Measurements from ENCODE around the gene TESK2. TPM values are rescaled to one million over a fixed set of nuclear protein-coding genes. Genes with fewer than 3 reads are reported as not detected.

Gene TESK2
- total and polyA plus RNA-seq, 2 of the 13 experiments (the other 11 are each of a cell fraction or from before 2014, with no cell fraction given), result 5.5 to 9.6 TPM

DNA sequence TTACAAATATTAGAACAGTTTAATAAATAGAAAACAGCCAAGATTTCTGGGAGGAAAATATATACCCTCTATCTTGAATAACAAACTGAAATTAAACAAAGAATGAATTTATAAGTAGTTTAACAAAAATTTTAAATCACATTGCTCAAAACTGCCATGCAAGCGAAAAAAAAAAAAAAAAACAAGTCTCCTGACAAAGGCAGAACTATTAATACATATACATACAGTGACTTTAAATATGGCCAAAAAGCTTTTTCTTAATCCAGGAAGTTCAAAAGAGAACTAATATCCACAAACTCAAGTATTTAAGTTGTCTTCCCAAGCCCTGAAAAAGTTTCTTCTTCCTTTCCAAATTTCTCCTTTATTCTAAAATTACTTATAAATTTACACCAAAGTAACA, 87.2 kb downstream of the TESK2 start:
- H3K27me3 ChIP-seq (ENCODE audit: control insufficient read depth in 1 of 2, insufficient read depth in 2 of 2, low read length in 2 of 2), result no peaks in the 10 kb centered on the region
- H3K79me2 ChIP-seq (ENCODE audit: insufficient read depth, low read length), result no peaks in the 10 kb centered on the region
- H3K36me3 ChIP-seq (replicated peaks in 1 of 2; ENCODE audit: control insufficient read depth in 1 of 2, insufficient read depth in 2 of 2, low read length in 2 of 2), result no peaks in the 10 kb centered on the region
- H3K4me3 ChIP-seq (replicated peaks in 1 of 3; ENCODE audit: insufficient read depth in 1 of 3, low read depth in 2 of 3, low read length in 3 of 3), result no peak overlapping the region
- H3K4me2 ChIP-seq (ENCODE audit: low read depth, low read length), result no peak overlapping the region
- no peak overlapping the region for H3K27ac ChIP-seq (ENCODE audit: extremely low read length, insufficient read depth, low read length)
- no peak for DNase-seq (ENCODE audit: low spot score)
- BruUV-seq (replicated peaks), result no TSS peak
- H3K4me1 ChIP-seq (ENCODE audit: insufficient read depth, low read length), result peaks cover 35% of the 10 kb centered on the region
- no peak for FAIRE-seq
- H4K20me1 ChIP-seq (ENCODE audit: insufficient read depth, low read length), result no peaks in the 10 kb centered on the region
- H3K9ac ChIP-seq (ENCODE audit: insufficient read depth, low read depth, low read length), result no peak overlapping the region
- 95% methylated on average over 1 of the region's 1 CpG for WGBS (ENCODE audit: low lambda C conversion rate)
- intact Hi-C loops (cut with micrococcal nuclease; ENCODE audit: unreplicated experiment), result no loop called here
- in situ Hi-C loops (cut with HindIII; ENCODE audit: extremely low pct_ligation_motif_present, low pct_unique_long_range_greater_than_20kb), result no loop called here
- no peaks in the 10 kb centered on the region for H3K9me3 ChIP-seq (ENCODE audit: low read length)
- POLR2A ChIA-PET, result no interaction called here
- H2AFZ ChIP-seq (ENCODE audit: low read length), result no peak overlapping the region
- CTCF ChIA-PET (ENCODE audit: low intra/inter-chr PET ratio, low total read pairs), result no interaction called here
- no peak for ATAC-seq
- TF ChIP-seq SRSF9 (IDR thresholded peaks at IDR 0.05; ENCODE audit: borderline replicate concordance, insufficient read depth, low read depth, low read length, poor library complexity, severe bottlenecking) (no peak), ARNTL (CRISPR knock-in tag; IDR thresholded peaks at IDR 0.05) (no peak), ZNF660 (CRISPR knock-in tag; IDR thresholded peaks at IDR 0.05; ENCODE audit: borderline replicate concordance, low read depth) (no peak), PBX2 (CRISPR knock-in tag; IDR thresholded peaks at IDR 0.05) (no peak), ZNF572 (CRISPR knock-in tag; IDR thresholded peaks at IDR 0.05) (no peak), NCOA1 (CRISPR knock-in tag; IDR thresholded peaks at IDR 0.05) (no peak), ZNF775 (CRISPR knock-in tag; IDR thresholded peaks at IDR 0.05; ENCODE audit: borderline replicate concordance) (no peak), NBN (conservative IDR thresholded peaks at IDR 0.05) (no peak), TEAD2 (CRISPR knock-in tag; IDR thresholded peaks at IDR 0.05) (no peak), ZNF574 (CRISPR knock-in tag; IDR thresholded peaks at IDR 0.05) (no peak), ZNF496 (CRISPR knock-in tag; IDR thresholded peaks at IDR 0.05; ENCODE audit: insufficient replicate concordance) (no peak), KDM4B (CRISPR knock-in tag; IDR thresholded peaks at IDR 0.05) (no peak), HDAC2 (CRISPR knock-in tag; IDR thresholded peaks at IDR 0.05) (no peak), MAFF (IDR thresholded peaks at IDR 0.05; ENCODE audit: low read depth, low read length) (0 out of 2 replicates have a peak, but pooled peaks have one; percentile 39)
- TF ChIP-seq, protein P1, sequence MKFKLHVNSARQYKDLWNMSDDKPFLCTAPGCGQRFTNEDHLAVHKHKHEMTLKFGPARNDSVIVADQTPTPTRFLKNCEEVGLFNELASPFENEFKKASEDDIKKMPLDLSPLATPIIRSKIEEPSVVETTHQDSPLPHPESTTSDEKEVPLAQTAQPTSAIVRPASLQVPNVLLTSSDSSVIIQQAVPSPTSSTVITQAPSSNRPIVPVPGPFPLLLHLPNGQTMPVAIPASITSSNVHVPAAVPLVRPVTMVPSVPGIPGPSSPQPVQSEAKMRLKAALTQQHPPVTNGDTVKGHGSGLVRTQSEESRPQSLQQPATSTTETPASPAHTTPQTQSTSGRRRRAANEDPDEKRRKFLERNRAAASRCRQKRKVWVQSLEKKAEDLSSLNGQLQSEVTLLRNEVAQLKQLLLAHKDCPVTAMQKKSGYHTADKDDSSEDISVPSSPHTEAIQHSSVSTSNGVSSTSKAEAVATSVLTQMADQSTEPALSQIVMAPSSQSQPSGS (CRISPR knock-in tag; IDR thresholded peaks at IDR 0.05), result no peak
- TF ChIP-seq, protein P2, sequence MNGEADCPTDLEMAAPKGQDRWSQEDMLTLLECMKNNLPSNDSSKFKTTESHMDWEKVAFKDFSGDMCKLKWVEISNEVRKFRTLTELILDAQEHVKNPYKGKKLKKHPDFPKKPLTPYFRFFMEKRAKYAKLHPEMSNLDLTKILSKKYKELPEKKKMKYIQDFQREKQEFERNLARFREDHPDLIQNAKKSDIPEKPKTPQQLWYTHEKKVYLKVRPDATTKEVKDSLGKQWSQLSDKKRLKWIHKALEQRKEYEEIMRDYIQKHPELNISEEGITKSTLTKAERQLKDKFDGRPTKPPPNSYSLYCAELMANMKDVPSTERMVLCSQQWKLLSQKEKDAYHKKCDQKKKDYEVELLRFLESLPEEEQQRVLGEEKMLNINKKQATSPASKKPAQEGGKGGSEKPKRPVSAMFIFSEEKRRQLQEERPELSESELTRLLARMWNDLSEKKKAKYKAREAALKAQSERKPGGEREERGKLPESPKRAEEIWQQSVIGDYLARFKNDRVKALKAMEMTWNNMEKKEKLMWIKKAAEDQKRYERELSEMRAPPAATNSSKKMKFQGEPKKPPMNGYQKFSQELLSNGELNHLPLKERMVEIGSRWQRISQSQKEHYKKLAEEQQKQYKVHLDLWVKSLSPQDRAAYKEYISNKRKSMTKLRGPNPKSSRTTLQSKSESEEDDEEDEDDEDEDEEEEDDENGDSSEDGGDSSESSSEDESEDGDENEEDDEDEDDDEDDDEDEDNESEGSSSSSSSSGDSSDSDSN (CRISPR knock-in tag; IDR thresholded peaks at IDR 0.05), result no peak
- TF ChIP-seq, protein P3, sequence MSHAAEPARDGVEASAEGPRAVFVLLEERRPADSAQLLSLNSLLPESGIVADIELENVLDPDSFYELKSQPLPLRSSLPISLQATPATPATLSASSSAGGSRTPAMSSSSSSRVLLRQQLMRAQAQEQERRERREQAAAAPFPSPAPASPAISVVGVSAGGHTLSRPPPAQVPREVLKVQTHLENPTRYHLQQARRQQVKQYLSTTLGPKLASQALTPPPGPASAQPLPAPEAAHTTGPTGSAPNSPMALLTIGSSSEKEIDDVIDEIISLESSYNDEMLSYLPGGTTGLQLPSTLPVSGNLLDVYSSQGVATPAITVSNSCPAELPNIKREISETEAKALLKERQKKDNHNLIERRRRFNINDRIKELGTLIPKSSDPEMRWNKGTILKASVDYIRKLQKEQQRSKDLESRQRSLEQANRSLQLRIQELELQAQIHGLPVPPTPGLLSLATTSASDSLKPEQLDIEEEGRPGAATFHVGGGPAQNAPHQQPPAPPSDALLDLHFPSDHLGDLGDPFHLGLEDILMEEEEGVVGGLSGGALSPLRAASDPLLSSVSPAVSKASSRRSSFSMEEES (CRISPR knock-in tag; IDR thresholded peaks at IDR 0.05), result no peak
